COLO829 (cell line): ENCODE measurements around the gene TMEM131L.
"Not testable (repeated sequence)": the region's sequence is repeated elsewhere in the genome, so short reads cannot be mapped to it uniquely, and the experiment has no call there.

Source experiments
- DNase-seq: peaks from one replicate; pipeline ENCODE4 v3.0.0; 2012; ENCODE audit warnings: low spot score

Gene TMEM131L

GRCh38 chr4:153447175-153447905 is 18.8 kb upstream of the TMEM131L start:
- no peak for DNase-seq

- DNase-seq: peak; percentile 58
These were observed 18.0 kb upstream of the TMEM131L start for GRCh38 chr4:153448003-153448731.

GRCh38 chr4:153449338-153449737 is 16.8 kb upstream of the TMEM131L start:
- DNase-seq: no peak

GRCh38 chr4:153450544-153450917 is 15.6 kb upstream of the TMEM131L start:
- no peak for DNase-seq

- DNase-seq: not testable (repeated sequence)
These were observed 15.0 kb upstream of the TMEM131L start for GRCh38 chr4:153451145-153451544.

- DNase-seq: no peak
These were observed 14.1 kb upstream of the TMEM131L start for GRCh38 chr4:153451911-153452657.

GRCh38 chr4:153452658-153453378 is 13.3 kb upstream of the TMEM131L start:
- DNase-seq: no peak

- no peak for DNase-seq
These were observed 12.8 kb upstream of the TMEM131L start for GRCh38 chr4:153453402-153453801.

- DNase-seq: no peak
These were observed 7.2 kb upstream of the TMEM131L start for GRCh38 chr4:153458969-153459368.

- not testable (repeated sequence) for DNase-seq
These were observed 4.6 kb upstream of the TMEM131L start for GRCh38 chr4:153461549-153461948.

GRCh38 chr4:153464068-153464467 is 2.1 kb upstream of the TMEM131L start:
- no peak for DNase-seq

GRCh38 chr4:153465140-153465539 is 1.0 kb upstream of the TMEM131L start:
- DNase-seq: no peak

GRCh38 chr4:153465615-153466080 is 512 bp upstream of the TMEM131L start:
- DNase-seq: peak; percentile 68

GRCh38 chr4:153466949-153467896 is 1.1 kb downstream of the TMEM131L start:
- no peak for DNase-seq

- no peak for DNase-seq
These were observed 1.7 kb downstream of the TMEM131L start for GRCh38 chr4:153467897-153468262.

- no peak for DNase-seq
These were observed 2.4 kb downstream of the TMEM131L start for GRCh38 chr4:153468587-153468986.

- DNase-seq: no peak
These were observed 2.9 kb downstream of the TMEM131L start for GRCh38 chr4:153469031-153469430.

- DNase-seq: not testable (repeated sequence)
These were observed 5.0 kb downstream of the TMEM131L start for GRCh38 chr4:153471071-153471697.

- DNase-seq: no peak
These were observed 5.5 kb downstream of the TMEM131L start for GRCh38 chr4:153471698-153472093.
